ENCODE results near the gene IQGAP1. TPM values are rescaled to one million over a fixed set of nuclear protein-coding genes. Genes with fewer than 3 reads are reported as not detected.

Gene IQGAP1
- total RNA-seq, 1 experiment from 2014 or later: 106 TPM

GRCh38 chr15:90487186-90487585 is 99.1 kb downstream of the IQGAP1 start:
- H3K36me3 Mint-ChIP-seq: peaks cover 65% of the 10 kb centered on the region
- no peak for TF ChIP-seq KAT7 (CRISPR knock-in tag; IDR thresholded peaks at IDR 0.05; ENCODE audit: borderline replicate concordance)
- no peak for TF ChIP-seq SMAD4 (CRISPR knock-in tag; IDR thresholded peaks at IDR 0.05)
- TF ChIP-seq NFE2L1 (CRISPR knock-in tag; IDR thresholded peaks at IDR 0.05): no peak
- TF ChIP-seq MLX (CRISPR knock-in tag; IDR thresholded peaks at IDR 0.05): no peak
- no peak for TF ChIP-seq EMX1 (CRISPR knock-in tag; IDR thresholded peaks at IDR 0.05)
- TF ChIP-seq, protein P1, sequence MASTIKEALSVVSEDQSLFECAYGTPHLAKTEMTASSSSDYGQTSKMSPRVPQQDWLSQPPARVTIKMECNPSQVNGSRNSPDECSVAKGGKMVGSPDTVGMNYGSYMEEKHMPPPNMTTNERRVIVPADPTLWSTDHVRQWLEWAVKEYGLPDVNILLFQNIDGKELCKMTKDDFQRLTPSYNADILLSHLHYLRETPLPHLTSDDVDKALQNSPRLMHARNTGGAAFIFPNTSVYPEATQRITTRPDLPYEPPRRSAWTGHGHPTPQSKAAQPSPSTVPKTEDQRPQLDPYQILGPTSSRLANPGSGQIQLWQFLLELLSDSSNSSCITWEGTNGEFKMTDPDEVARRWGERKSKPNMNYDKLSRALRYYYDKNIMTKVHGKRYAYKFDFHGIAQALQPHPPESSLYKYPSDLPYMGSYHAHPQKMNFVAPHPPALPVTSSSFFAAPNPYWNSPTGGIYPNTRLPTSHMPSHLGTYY (CRISPR knock-in tag; IDR thresholded peaks at IDR 0.05): no peak
- ATAC-seq: no peak
- H3K9me3 Mint-ChIP-seq: no peaks in the 10 kb centered on the region
- H3K27me3 Mint-ChIP-seq (ENCODE audit: low read depth): no peaks in the 10 kb centered on the region
- DNase-seq (ENCODE audit: low spot score): no peak
- no peaks in the 10 kb centered on the region for H3K4me1 Mint-ChIP-seq
- no peak overlapping the region for H3K27ac Mint-ChIP-seq
- ChIA-PET CTCF (no interaction called here), POLR2A (interaction anchor here (0.5 kb wide), 1 partner anchor 103 kb away, joined by 5 read pairs; no protein-coding TSS in a partner anchor)
- H3K4me3 Mint-ChIP-seq: no peak overlapping the region

DNA sequence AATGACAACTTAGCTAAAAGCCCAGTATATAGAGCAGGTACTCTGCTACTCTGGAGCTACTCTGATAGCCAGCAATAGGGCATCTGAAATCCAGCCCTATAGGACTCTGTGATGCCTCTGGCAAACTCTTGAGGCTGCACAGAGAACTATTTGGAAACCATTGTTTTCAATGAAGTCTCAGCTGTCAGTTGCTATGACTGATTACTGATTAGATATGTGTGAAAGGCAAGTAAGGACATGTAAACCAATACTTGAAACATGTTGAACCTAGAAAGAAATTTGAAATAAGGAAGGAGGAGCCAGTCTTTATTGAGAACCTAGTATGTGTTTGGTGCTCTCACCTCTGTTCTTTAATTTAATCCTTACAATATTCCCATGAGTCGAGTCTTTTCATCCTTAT is 101.5 kb downstream of the IQGAP1 start:
- no peak for ATAC-seq
- H3K4me3 Mint-ChIP-seq: no peak overlapping the region
- no peak for DNase-seq (ENCODE audit: low spot score)
- POLR2A ChIA-PET: no interaction called here
- H3K36me3 Mint-ChIP-seq: peaks cover 67% of the 10 kb centered on the region
- no peaks in the 10 kb centered on the region for H3K9me3 Mint-ChIP-seq
- peak overlapping the region; percentile 42; the same call in 1 of the 2 replicates for H3K27ac Mint-ChIP-seq
- TF ChIP-seq SMAD4 (CRISPR knock-in tag; IDR thresholded peaks at IDR 0.05): no peak
- TF ChIP-seq ZMAT4 (CRISPR knock-in tag; IDR thresholded peaks at IDR 0.05): no peak
- TF ChIP-seq, protein P2, sequence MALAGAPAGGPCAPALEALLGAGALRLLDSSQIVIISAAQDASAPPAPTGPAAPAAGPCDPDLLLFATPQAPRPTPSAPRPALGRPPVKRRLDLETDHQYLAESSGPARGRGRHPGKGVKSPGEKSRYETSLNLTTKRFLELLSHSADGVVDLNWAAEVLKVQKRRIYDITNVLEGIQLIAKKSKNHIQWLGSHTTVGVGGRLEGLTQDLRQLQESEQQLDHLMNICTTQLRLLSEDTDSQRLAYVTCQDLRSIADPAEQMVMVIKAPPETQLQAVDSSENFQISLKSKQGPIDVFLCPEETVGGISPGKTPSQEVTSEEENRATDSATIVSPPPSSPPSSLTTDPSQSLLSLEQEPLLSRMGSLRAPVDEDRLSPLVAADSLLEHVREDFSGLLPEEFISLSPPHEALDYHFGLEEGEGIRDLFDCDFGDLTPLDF (CRISPR knock-in tag; IDR thresholded peaks at IDR 0.05): no peak
- no peak for TF ChIP-seq STAT6 (CRISPR knock-in tag; conservative IDR thresholded peaks at IDR 0.05; ENCODE audit: low read depth)
- TF ChIP-seq EMX1 (CRISPR knock-in tag; IDR thresholded peaks at IDR 0.05): no peak
- no peak for TF ChIP-seq NR2C2 (CRISPR knock-in tag; IDR thresholded peaks at IDR 0.05)
- TF ChIP-seq KAT7 (CRISPR knock-in tag; IDR thresholded peaks at IDR 0.05; ENCODE audit: borderline replicate concordance): no peak
- TF ChIP-seq ZNF396 (CRISPR knock-in tag; IDR thresholded peaks at IDR 0.05; ENCODE audit: borderline replicate concordance): no peak
- CTCF ChIA-PET: interaction anchor here (0.7 kb wide), 1 partner anchor 129 kb away, joined by 5 read pairs; no protein-coding TSS in a partner anchor
- no peaks in the 10 kb centered on the region for H3K27me3 Mint-ChIP-seq (ENCODE audit: low read depth)
- H3K4me1 Mint-ChIP-seq: no peaks in the 10 kb centered on the region

DNA sequence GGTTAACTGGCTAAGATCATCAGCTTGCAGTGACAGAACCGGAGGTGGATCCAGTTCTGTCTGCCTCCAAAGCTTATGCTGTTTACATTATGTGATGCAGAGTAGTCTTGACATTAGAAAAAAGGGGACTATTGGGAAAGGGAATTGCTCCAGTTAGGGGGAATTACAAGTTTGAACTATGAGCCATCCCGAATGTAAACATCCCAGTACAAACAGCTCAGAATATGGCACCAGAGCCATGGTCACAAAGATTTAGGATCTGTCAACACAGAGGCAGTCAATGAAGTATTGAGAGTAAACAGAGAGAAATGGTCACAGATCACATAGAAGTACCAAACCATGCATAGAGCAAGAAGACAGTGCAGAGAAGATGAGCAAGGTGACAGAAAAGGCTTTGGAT is 101.9 kb downstream of the IQGAP1 start:
- no peak overlapping the region for H3K27ac Mint-ChIP-seq
- TF ChIP-seq GABPB1 (CRISPR knock-in tag; IDR thresholded peaks at IDR 0.05): peak; percentile 79
- no peak for TF ChIP-seq RELA (CRISPR knock-in tag; IDR thresholded peaks at IDR 0.05; ENCODE audit: borderline replicate concordance)
- ChIA-PET POLR2A (no interaction called here), CTCF (no interaction called here)
- ATAC-seq (no peak), DNase-seq (ENCODE audit: low spot score) (no peak)
- no peak overlapping the region for H3K4me3 Mint-ChIP-seq
- H3K9me3 Mint-ChIP-seq: no peaks in the 10 kb centered on the region
- peaks cover 64% of the 10 kb centered on the region for H3K36me3 Mint-ChIP-seq
- H3K27me3 Mint-ChIP-seq (ENCODE audit: low read depth): no peaks in the 10 kb centered on the region
- no peaks in the 10 kb centered on the region for H3K4me1 Mint-ChIP-seq

DNA sequence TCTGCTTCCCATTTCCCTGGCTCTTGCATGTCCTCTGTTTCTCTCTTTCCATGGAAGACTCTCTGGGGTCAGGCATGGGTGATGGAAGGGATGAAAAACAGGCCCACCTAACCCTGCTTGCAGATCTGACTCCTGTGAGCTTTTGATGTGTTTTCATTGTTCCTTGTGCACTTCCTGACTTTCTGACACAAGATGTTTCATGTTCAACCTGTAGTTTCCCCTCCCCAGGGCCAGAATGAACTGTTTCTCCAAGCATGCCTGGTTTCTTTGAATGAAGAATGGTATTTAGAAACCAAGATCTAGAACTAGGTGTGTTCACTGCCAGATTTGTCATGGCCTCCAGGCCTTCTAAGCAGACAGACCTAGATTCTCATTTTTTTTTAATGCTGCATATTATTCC is 105.6 kb downstream of the IQGAP1 start:
- Mint-ChIP-seq H3K27me3 (ENCODE audit: low read depth) (no peaks in the 10 kb centered on the region), H3K36me3 (peaks cover 56% of the 10 kb centered on the region), H3K27ac (no peak overlapping the region), H3K4me1 (no peaks in the 10 kb centered on the region; the same call in 1 of the 2 replicates), H3K4me3 (no peak overlapping the region), H3K9me3 (no peaks in the 10 kb centered on the region)
- no peak for ATAC-seq
- ChIA-PET CTCF (no interaction called here), POLR2A (no interaction called here)
- DNase-seq (ENCODE audit: low spot score): no peak
- TF ChIP-seq SMAD3 (CRISPR knock-in tag; IDR thresholded peaks at IDR 0.05; ENCODE audit: borderline replicate concordance) (no peak), ZBTB21 (CRISPR knock-in tag; IDR thresholded peaks at IDR 0.05; ENCODE audit: borderline replicate concordance) (no peak), ESRRA (CRISPR knock-in tag; IDR thresholded peaks at IDR 0.05; ENCODE audit: borderline replicate concordance) (no peak)
- TF ChIP-seq, protein P3, sequence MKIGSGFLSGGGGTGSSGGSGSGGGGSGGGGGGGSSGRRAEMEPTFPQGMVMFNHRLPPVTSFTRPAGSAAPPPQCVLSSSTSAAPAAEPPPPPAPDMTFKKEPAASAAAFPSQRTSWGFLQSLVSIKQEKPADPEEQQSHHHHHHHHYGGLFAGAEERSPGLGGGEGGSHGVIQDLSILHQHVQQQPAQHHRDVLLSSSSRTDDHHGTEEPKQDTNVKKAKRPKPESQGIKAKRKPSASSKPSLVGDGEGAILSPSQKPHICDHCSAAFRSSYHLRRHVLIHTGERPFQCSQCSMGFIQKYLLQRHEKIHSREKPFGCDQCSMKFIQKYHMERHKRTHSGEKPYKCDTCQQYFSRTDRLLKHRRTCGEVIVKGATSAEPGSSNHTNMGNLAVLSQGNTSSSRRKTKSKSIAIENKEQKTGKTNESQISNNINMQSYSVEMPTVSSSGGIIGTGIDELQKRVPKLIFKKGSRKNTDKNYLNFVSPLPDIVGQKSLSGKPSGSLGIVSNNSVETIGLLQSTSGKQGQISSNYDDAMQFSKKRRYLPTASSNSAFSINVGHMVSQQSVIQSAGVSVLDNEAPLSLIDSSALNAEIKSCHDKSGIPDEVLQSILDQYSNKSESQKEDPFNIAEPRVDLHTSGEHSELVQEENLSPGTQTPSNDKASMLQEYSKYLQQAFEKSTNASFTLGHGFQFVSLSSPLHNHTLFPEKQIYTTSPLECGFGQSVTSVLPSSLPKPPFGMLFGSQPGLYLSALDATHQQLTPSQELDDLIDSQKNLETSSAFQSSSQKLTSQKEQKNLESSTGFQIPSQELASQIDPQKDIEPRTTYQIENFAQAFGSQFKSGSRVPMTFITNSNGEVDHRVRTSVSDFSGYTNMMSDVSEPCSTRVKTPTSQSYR (CRISPR knock-in tag; IDR thresholded peaks at IDR 0.05): no peak
- TF ChIP-seq, protein P4, sequence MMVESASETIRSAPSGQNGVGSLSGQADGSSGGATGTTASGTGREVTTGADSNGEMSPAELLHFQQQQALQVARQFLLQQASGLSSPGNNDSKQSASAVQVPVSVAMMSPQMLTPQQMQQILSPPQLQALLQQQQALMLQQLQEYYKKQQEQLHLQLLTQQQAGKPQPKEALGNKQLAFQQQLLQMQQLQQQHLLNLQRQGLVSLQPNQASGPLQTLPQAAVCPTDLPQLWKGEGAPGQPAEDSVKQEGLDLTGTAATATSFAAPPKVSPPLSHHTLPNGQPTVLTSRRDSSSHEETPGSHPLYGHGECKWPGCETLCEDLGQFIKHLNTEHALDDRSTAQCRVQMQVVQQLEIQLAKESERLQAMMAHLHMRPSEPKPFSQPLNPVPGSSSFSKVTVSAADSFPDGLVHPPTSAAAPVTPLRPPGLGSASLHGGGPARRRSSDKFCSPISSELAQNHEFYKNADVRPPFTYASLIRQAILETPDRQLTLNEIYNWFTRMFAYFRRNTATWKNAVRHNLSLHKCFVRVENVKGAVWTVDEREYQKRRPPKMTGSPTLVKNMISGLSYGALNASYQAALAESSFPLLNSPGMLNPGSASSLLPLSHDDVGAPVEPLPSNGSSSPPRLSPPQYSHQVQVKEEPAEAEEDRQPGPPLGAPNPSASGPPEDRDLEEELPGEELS (CRISPR knock-in tag; IDR thresholded peaks at IDR 0.05): no peak

Measured in WTC11 (cell line).